Sigmoid colon (tissue), 4 donors: ENCODE measurements around the gene APPBP2.

Source experiments
- EP300 ChIP-seq, 4 donors: sonication (generic); formaldehyde crosslinking; IDR thresholded peaks; one replicate each; pipeline ENCODE4 v1.6.1; 2017; ENCODE audit warnings: antibody characterized with exemption in 4 of 4
- POLR2A ChIP-seq, 2 donors: fragments of 450-650 bp; IDR thresholded peaks; one replicate each; pipeline ENCODE4 v1.6.1; 2016; ENCODE audit warnings: antibody characterized with exemption in 2 of 2, mild to moderate bottlenecking in 2 of 2, moderate library complexity in 2 of 2
- POLR2AphosphoS5 ChIP-seq, 4 donors: sonication (generic); formaldehyde crosslinking; IDR thresholded peaks; one replicate each; pipeline ENCODE4 v1.6.1; 2017; ENCODE audit warnings: antibody characterized with exemption in 4 of 4
- TF ChIP-seq, protein P1 (sequence below), 4 experiments: fragments of 450-650 bp in 3 of 4; fragments of 200-600 bp in 1 of 4; IDR thresholded peaks; one replicate each; pipeline ENCODE4 v1.5.1; 2016 to 2019; ENCODE audit warnings: antibody characterized with exemption in 4 of 4, mild to moderate bottlenecking in 3 of 4, moderate library complexity in 2 of 4

GRCh38 chr17:60401819-60402218 is 124.2 kb downstream of the APPBP2 start:
- TF ChIP-seq POLR2A (IDR thresholded peaks at IDR 0.05) = no peak
- TF ChIP-seq, protein P1, sequence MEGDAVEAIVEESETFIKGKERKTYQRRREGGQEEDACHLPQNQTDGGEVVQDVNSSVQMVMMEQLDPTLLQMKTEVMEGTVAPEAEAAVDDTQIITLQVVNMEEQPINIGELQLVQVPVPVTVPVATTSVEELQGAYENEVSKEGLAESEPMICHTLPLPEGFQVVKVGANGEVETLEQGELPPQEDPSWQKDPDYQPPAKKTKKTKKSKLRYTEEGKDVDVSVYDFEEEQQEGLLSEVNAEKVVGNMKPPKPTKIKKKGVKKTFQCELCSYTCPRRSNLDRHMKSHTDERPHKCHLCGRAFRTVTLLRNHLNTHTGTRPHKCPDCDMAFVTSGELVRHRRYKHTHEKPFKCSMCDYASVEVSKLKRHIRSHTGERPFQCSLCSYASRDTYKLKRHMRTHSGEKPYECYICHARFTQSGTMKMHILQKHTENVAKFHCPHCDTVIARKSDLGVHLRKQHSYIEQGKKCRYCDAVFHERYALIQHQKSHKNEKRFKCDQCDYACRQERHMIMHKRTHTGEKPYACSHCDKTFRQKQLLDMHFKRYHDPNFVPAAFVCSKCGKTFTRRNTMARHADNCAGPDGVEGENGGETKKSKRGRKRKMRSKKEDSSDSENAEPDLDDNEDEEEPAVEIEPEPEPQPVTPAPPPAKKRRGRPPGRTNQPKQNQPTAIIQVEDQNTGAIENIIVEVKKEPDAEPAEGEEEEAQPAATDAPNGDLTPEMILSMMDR (IDR thresholded peaks at IDR 0.05) = no peak
- TF ChIP-seq POLR2AphosphoS5 (IDR thresholded peaks at IDR 0.05) = no peak
- TF ChIP-seq EP300 (IDR thresholded peaks at IDR 0.05) = no peak
